ENCODE data around the gene CCNC. TPM values are rescaled to one million over a fixed set of nuclear protein-coding genes. Genes with fewer than 3 reads are reported as not detected.

CCNC gene
- polyA plus RNA-seq, 1 donor, result 60.8 TPM

DNA sequence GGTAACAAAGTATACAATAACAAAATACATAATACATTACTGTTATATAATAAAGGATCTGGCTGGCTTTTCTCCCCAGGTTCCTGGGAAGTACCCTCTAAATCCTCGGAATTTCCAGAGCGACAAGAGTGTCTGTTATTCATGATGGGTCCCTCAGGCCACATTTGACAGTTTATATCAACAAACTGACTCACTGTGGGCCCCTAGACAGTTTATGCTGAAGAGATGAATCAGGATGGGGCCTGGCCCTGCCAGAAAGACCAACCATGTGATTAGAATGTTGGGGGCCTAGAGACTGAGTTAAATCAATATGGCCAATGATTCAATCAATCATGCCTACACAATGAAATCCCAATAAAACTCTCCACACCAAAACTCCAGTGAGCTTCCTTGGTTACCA is 66.7 kb downstream of the CCNC start:
- H3K4me3 ChIP-seq (ENCODE audit: low read length), result no peak overlapping the region
- H3K9me3 ChIP-seq (ENCODE audit: control insufficient read depth, low read depth, low read length), result no peaks in the 10 kb centered on the region
- H3K36me3 ChIP-seq (ENCODE audit: control insufficient read depth, insufficient read depth, low read length), result peaks cover 21% of the 10 kb centered on the region
- H3K4me1 ChIP-seq (ENCODE audit: control insufficient read depth, insufficient read depth, low read length), result no peaks in the 10 kb centered on the region
- H3K27me3 ChIP-seq (ENCODE audit: control insufficient read depth, insufficient read depth, low read length), result no peaks in the 10 kb centered on the region
- no peak for DNase-seq
- no CpG with 5 or more reads among the region's 2 CpGs for WGBS (ENCODE audit: insufficient coverage, low lambda C conversion rate)
- no peak overlapping the region for H3K27ac ChIP-seq (ENCODE audit: low read length)

DNA sequence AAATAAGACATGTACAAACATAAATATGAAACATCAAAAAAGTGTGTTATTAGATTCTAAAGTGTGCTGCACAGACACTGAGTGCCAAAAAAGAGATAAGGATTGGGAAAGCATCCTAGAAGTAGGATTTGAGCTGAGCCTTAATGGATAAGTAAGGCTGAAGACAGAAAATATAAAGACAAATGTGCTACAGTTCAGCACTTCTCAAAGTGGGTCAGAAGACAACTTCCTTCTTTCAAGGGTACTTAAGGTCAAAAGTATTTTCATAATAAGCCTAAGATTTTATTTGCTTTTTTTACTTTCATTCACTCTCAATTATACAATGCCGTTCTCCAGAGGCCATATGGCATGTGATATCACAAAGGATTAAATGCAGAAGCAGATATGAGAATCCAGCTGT is 70.0 kb downstream of the CCNC start:
- H3K27me3 ChIP-seq (ENCODE audit: control insufficient read depth, insufficient read depth, low read length), result no peaks in the 10 kb centered on the region
- H3K9me3 ChIP-seq (ENCODE audit: control insufficient read depth, low read depth, low read length), result no peaks in the 10 kb centered on the region
- 80% methylated on average over 1 of the region's 1 CpG for WGBS (ENCODE audit: insufficient coverage, low lambda C conversion rate)
- no peaks in the 10 kb centered on the region for H3K4me1 ChIP-seq (ENCODE audit: control insufficient read depth, insufficient read depth, low read length)
- H3K36me3 ChIP-seq (ENCODE audit: control insufficient read depth, insufficient read depth, low read length), result peaks cover 18% of the 10 kb centered on the region
- DNase-seq, result no peak
- no peak overlapping the region for H3K4me3 ChIP-seq (ENCODE audit: low read length)
- H3K27ac ChIP-seq (ENCODE audit: low read length), result no peak overlapping the region

DNA sequence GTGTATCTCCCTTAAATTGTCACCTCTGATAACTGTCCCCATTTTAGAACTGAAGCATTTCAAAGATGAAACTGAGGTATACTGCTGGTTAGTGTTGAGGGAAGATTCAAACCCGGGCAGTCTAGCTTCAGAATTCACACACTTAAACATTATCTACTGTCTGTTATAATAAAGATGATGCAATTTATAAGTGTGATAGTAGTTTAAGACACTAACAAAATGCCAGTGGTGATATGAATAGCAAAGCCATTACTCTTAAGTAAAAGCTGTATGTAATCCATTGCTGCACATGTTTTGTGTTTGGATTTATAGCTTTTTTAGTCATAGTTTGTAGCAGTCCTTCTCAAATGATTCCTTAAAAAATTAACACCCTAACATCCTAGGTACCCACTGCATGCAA is 73.0 kb downstream of the CCNC start:
- no CpG with 5 or more reads among the region's 1 CpG for WGBS (ENCODE audit: insufficient coverage, low lambda C conversion rate)
- no peaks in the 10 kb centered on the region for H3K27me3 ChIP-seq (ENCODE audit: control insufficient read depth, insufficient read depth, low read length)
- no peak for DNase-seq

More for the DNA sequence above, 73.0 kb downstream of the CCNC start:
- peaks cover 2% of the 10 kb centered on the region for H3K36me3 ChIP-seq (ENCODE audit: control insufficient read depth, insufficient read depth, low read length)
- H3K9me3 ChIP-seq (ENCODE audit: control insufficient read depth, low read depth, low read length), result no peaks in the 10 kb centered on the region
- peaks cover 4% of the 10 kb centered on the region for H3K4me1 ChIP-seq (ENCODE audit: control insufficient read depth, insufficient read depth, low read length)
- no peak overlapping the region for H3K27ac ChIP-seq (ENCODE audit: low read length)
- no peak overlapping the region for H3K4me3 ChIP-seq (ENCODE audit: low read length)

Other genes starting within 250 kb of the CCNC start
- 4.9 TPM for gene FAXC, start 219.0 kb downstream of the CCNC start, polyA plus RNA-seq
- 8.2 TPM for gene COQ3, start 174.5 kb downstream of the CCNC start, polyA plus RNA-seq
- 205 TPM for gene PNISR, start 143.4 kb downstream of the CCNC start, polyA plus RNA-seq
- gene USP45, start 53.2 kb downstream of the CCNC start, polyA plus RNA-seq, result 8.8 TPM
- 0.03 TPM for gene PRDM13, start 38.2 kb upstream of the CCNC start, polyA plus RNA-seq

All from large intestine (tissue), 3 donors.